Erythroblast (primary cell): ENCODE measurements around the gene STT3B.
A peak's percentile ranks its signal among the peaks of the same experiment; 100 is the strongest.

Experiments used
- DNase-seq, 2 experiments: peaks; one replicate each; lab custom pipeline; 2025; lab: John Stamatoyannopoulos, UW
- GATA1 ChIP-seq: IDR thresholded peaks from 2 replicates; pipeline ENCODE4 v1.6.1; 2011; ENCODE audit warnings: low read depth, mild to moderate bottlenecking, control low read depth, low read length, moderate library complexity
- POLR2A ChIP-seq: IDR thresholded peaks from 2 replicates; pipeline ENCODE4 v1.6.1; 2011; ENCODE audit warnings: mild to moderate bottlenecking, low read length

The STT3B gene

DNA sequence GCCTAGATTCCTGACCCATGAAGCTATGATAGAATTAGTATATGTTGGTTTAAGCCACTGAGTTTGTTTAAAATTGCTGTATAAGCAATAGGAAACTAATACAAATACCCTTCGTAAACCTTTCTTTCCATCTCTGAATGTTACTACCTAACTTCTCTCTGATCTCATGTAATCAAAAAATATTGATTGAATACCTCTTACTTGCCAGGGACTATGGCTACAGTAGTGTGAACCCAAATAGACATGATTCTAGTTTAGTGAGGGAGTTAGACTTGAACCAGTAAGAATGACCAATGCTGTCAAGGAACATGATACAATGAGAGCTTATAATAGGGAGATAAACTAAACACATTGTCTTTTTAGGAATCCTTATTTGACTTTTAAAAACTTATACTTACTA lies 19.4 kb downstream of the STT3B start:
- no peak for DNase-seq
- TF ChIP-seq GATA1 = no peak
- TF ChIP-seq POLR2A = no peak

- no peak for DNase-seq
- TF ChIP-seq POLR2A = no peak
- TF ChIP-seq GATA1 = no peak
These were observed 20.5 kb downstream of the STT3B start for GRCh38 chr3:31553258-31553657.

DNA sequence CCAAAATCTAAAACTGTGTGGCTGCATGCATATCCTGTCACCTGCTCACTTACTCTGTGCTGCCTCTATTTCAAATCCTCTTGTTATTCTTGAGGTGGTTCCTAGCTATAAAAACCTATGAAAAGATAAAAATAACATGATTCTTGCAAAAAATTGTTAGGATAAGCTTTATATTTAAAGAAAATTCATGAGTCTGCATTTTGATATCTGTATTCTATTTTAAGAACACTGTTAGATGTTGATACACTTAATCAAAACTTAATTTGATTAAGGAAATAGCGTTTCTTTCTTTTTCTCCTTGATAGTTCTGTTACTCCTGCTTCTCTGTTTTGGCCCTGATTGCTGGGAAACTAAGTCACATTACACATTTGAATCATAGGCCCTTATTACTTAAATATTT lies 22.5 kb downstream of the STT3B start:
- no peak for TF ChIP-seq GATA1
- TF ChIP-seq POLR2A = no peak
- DNase-seq = no peak

GRCh38 chr3:31559872-31560534 lies 27.3 kb downstream of the STT3B start:
- no peak for DNase-seq
- TF ChIP-seq POLR2A (no peak), GATA1 (no peak)

DNA sequence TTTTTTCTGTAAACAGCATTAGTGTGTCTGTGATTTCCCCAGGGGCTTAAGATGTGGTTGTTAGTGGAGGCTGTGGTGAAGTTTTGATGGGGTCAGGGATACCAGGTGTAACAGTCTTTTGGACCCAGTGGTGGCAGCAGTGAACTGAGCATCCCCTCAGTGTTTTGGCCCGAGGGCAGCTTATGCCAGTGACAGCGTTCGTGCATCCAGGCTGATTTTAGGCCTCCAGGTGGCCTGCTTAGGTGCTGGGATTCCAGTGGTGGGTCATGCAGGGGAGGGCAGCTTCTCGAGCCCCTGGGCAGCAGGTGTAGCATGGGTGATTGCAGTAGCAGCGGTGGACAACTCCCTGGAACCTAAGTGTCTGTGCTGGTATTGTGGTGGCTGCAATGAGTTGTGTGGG lies 29.2 kb downstream of the STT3B start:
- TF ChIP-seq GATA1 = no peak
- TF ChIP-seq POLR2A = no peak
- no peak for DNase-seq

- TF ChIP-seq GATA1 (no peak), POLR2A (no peak)
- peak; percentile 22 to 41 for DNase-seq
These were observed 29.8 kb downstream of the STT3B start for GRCh38 chr3:31562525-31562924.

- peak; percentile 11 to 27 for DNase-seq
- TF ChIP-seq POLR2A (no peak), GATA1 (no peak)
These were observed 32.6 kb downstream of the STT3B start for GRCh38 chr3:31565288-31565687.

DNA sequence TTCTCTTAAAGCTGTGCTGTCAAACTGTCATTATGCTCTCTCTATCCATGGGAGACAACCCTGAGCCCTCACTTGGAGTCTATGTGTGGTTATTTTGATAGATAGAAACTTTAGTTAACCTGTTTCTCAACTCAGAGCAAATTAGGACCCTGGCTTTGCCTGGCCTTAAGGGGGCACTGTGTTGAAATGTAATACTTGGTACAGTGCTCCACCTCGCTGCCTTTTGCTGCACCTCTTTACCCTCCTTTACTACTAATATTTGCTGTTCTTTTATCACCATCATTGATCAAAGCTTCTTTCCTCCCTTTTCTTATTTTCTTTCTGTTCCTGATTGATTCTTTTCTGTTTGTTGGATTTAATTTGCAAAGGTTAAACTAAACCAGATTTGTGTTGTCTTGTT lies 34.3 kb downstream of the STT3B start:
- TF ChIP-seq POLR2A (no peak), GATA1 (no peak)
- peak; percentile 43 to 58 for DNase-seq

DNA sequence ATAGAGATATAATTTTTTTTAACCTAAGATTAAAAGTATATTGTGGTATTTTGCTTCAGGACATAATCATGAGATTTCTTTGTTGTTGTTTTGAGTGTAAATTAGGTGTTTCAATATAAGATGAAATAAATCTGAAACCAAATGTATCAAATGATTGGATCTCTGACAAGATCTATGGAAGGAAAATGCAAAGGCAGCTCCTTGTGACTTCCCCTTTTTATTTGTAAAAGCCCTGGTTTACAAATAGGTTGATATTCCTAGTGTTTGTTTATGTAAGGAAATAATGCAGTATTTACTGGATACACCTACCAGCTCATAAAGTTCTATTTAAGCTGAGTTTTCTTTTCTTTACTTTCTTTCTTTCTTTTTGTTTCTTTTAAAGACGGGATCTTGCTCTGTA lies 35.9 kb downstream of the STT3B start:
- DNase-seq = no peak
- TF ChIP-seq GATA1 (no peak), POLR2A (no peak)

- no peak for DNase-seq
- TF ChIP-seq POLR2A = no peak
- no peak for TF ChIP-seq GATA1
These were observed 38.6 kb downstream of the STT3B start for GRCh38 chr3:31571325-31571724.

DNA sequence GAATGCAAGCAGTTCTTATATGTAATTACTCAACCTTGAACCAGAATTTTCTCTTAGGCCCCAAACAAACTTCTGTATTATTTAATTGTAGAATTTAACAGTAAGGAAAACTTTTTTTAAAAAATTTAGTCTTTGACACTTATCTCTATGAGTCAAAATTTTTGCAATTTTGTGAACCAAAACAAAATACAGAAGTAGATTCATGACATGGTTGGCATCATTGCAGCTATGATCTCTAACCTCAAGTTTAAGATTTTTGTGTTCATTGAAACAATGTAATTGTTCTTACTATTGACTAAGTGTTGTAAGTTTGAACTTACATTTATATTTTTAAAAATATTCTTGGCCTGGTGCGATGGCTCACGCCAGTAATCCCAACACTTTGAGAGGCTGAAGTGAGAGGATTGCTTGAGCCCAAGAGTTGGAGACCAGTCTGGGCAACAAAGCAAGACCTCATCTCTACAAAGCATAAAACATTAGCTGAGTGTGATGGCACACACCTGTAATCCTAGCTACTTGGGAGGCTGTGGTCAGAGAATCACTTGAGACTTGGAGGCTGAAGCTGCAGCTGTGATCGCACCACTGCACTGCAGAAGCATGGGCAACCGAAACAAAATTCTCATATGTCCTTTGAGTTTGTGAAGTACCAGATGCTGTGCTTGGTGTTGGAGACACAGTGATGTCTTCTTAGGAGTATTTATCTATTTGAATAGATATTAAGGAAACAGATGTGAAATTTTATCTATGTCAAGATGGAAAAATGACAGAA lies 39.7 kb downstream of the STT3B start:
- TF ChIP-seq POLR2A (no peak), GATA1 (no peak)
- DNase-seq = no peak

DNA sequence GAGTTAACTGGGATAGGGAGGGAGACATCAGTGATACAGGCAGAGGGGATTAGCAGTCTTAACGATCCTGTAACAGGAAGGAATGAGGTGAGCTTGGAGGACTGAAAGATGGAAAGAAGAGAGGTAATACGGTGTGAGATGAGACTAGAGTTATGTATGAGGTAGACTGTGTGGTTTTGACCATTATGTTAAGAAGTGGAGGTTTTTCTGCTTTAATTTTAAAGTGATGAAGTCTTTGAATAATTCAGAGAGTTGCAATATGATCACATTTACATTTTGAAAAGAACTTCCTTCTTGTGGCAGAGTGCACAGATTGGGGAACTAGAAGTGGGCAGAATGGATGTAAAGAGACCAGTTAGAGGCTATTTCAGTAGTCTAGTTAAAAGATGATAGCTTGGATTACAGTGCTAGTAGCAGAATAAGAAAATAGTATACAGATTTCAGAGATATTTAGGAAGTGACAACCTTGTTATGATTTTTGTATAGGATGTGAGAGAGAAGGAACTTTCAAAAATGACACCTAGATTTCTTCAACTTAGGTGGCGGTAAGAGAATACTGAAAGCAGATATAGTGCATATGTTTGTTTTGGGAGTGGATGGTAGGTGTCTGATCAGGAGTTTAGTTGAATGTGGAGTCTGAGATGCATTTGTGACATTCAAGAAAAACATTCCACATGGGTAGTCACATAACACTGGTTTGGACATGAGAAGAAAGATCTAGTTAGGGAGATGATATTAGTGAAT lies 40.5 kb downstream of the STT3B start:
- DNase-seq = no peak
- no peak for TF ChIP-seq POLR2A

GRCh38 chr3:31575448-31575847 lies 42.7 kb downstream of the STT3B start:
- DNase-seq = no peak
- TF ChIP-seq POLR2A = no peak
- no peak for TF ChIP-seq GATA1

DNA sequence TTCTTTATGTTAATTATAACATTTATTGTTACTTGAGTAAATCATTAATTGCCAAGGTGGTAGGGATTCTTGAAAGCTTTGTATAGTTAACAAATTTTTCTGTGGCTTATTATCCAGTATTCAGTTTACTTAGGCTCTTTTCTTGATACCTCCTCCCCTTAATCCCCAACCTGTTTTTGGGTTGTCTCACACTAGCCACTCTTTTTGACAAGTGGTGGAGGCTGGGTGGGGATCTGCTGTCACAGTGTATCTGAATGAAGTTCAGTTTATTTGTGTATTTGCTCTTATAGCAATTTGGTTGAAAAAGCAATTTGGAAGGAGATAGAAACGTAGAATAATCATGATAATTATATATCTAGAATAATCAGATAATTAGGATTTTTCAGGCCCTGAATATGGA lies 43.8 kb downstream of the STT3B start:
- DNase-seq = no peak
- no peak for TF ChIP-seq GATA1
- no peak for TF ChIP-seq POLR2A
